NOMO-1 (cell line): Measurements from ENCODE around the gene IL37.
A peak's percentile ranks its signal among the peaks of the same experiment; 100 is the strongest.

ENCODE experiments used
- DNase-seq, 2 experiments: peaks; one replicate each; lab custom pipeline; 2025; ENCODE audit not compliant: unreplicated experiment in 2 of 2; lab: John Stamatoyannopoulos, UW

The IL37 gene

GRCh38 chr2:112910865-112911264, at the start of gene IL37:
IL37 (plus strand) TSS chr2:112911165; CDS start chr2:112913013, 1,848 bp downstream.
- no peak for DNase-seq

GRCh38 chr2:112864072-112864471, 46.9 kb upstream of the IL37 start:
- DNase-seq: no peak

GRCh38 chr2:112866128-112866835, 44.7 kb upstream of the IL37 start:
- DNase-seq: no peak

GRCh38 chr2:112867701-112868631, 43.0 kb upstream of the IL37 start:
- DNase-seq: no peak

- DNase-seq: peak; percentile 75 to 79
These were observed 41.6 kb upstream of the IL37 start for GRCh38 chr2:112869258-112869842.

GRCh38 chr2:112870841-112871835, 39.8 kb upstream of the IL37 start:
- peak in 1 of 2 experiments; percentile 8 for DNase-seq

GRCh38 chr2:112876257-112876970, 34.6 kb upstream of the IL37 start:
- DNase-seq: no peak

- DNase-seq: no peak
These were observed 34.0 kb upstream of the IL37 start for GRCh38 chr2:112876971-112877361.

- DNase-seq: no peak
These were observed 33.5 kb upstream of the IL37 start for GRCh38 chr2:112877423-112877822.

- peak in 1 of 2 experiments; percentile 16 for DNase-seq
These were observed 31.4 kb upstream of the IL37 start for GRCh38 chr2:112879491-112880041.

GRCh38 chr2:112880091-112880531, 30.9 kb upstream of the IL37 start:
- no peak for DNase-seq

GRCh38 chr2:112880696-112881095, 30.3 kb upstream of the IL37 start:
- DNase-seq: no peak

GRCh38 chr2:112881217-112881985, 29.6 kb upstream of the IL37 start:
- peak; percentile 66 to 73 for DNase-seq

- DNase-seq: no peak
These were observed 27.3 kb upstream of the IL37 start for GRCh38 chr2:112883669-112884068.

- peak; percentile 34 to 52 for DNase-seq
These were observed 26.0 kb upstream of the IL37 start for GRCh38 chr2:112884869-112885505.

- DNase-seq: no peak
These were observed 25.5 kb upstream of the IL37 start for GRCh38 chr2:112885506-112885902.

- DNase-seq: no peak
These were observed 24.7 kb upstream of the IL37 start for GRCh38 chr2:112886291-112886690.
